ENCODE measurements around the gene SCYGR2. TPM values are rescaled to one million over a fixed set of nuclear protein-coding genes. Genes with fewer than 3 reads are reported as not detected.
"Not testable (repeated sequence)": the region's sequence is repeated elsewhere in the genome, so short reads cannot be mapped to it uniquely, and the experiment has no call there.

SCYGR2 gene, protein sequence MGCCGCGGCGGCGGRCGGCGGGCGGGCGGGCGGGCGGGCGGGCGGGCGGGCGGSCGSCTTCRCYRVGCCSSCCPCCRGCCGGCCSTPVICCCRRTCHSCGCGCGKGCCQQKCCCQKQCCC
- polyA plus RNA-seq, result not detected

- H3K36me3 Mint-ChIP-seq, H3K4me1 Mint-ChIP-seq, H3K9me3 Mint-ChIP-seq: not testable (repeated sequence)
- Mint-ChIP-seq H3K27ac (peak within 1 kb of the TSS in 1 of 3 donors; percentile 22), H3K27me3 (peaks cover 20% of the 10 kb centered on the region), H3K4me3 (peak within 1 kb of the TSS in 2 of 4 donors; percentile 18 to 48)
These were observed at the start of gene SCYGR2 for GRCh38 chr2:227598835-227599503. Gene SCYGR2, plus strand, starts transcription at chr2:227598893. Its CDS starts 0 bp downstream, at chr2:227598893.

GRCh38 chr2:227551836-227552235, 46.9 kb upstream of the SCYGR2 start:
- H3K9me3 Mint-ChIP-seq, result no peaks in the 10 kb centered on the region
- H3K36me3 Mint-ChIP-seq, result no peaks in the 10 kb centered on the region
- H3K4me3 Mint-ChIP-seq, result no peak overlapping the region
- no peak overlapping the region for H3K27ac Mint-ChIP-seq
- no peaks in the 10 kb centered on the region for H3K4me1 Mint-ChIP-seq
- H3K27me3 Mint-ChIP-seq, result no peaks in the 10 kb centered on the region

- Mint-ChIP-seq H3K27ac (no peak overlapping the region), H3K36me3 (peaks cover 6% of the 10 kb centered on the region)
These were observed 36.1 kb upstream of the SCYGR2 start for GRCh38 chr2:227562581-227562980.

GRCh38 chr2:227565080-227565479, 33.6 kb upstream of the SCYGR2 start:
- H3K4me1 Mint-ChIP-seq, result no peaks in the 10 kb centered on the region
- no peak overlapping the region for H3K4me3 Mint-ChIP-seq
- peaks cover 4% of the 10 kb centered on the region for H3K36me3 Mint-ChIP-seq
- H3K27ac Mint-ChIP-seq, result no peak overlapping the region
- no peaks in the 10 kb centered on the region for H3K27me3 Mint-ChIP-seq
- no peaks in the 10 kb centered on the region for H3K9me3 Mint-ChIP-seq

More at GRCh38 chr2:227562581-227562980, 36.1 kb upstream of the SCYGR2 start:
- Mint-ChIP-seq H3K27me3 (no peaks in the 10 kb centered on the region), H3K9me3 (no peaks in the 10 kb centered on the region), H3K4me3 (no peak overlapping the region), H3K4me1 (no peaks in the 10 kb centered on the region)

DNA sequence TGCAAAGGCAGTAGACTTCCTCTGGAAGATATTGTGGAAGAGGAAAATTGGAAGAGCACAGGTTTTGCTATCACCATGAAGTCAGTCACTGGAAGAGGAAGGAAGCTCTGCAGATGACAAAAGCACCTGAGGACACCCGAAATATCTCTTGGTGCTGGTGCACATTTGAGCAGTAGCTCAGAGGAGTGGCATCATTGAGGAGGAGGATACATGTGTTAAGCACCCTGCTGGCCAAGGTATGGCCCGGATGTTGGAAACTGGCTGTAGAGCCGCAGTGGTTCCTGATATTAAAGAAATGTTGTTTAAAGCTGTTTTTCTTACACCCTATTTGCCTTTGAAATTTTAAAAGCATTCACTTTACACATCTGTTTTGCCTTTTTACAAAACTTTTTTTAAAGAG, 32.7 kb upstream of the SCYGR2 start:
- no peaks in the 10 kb centered on the region for H3K9me3 Mint-ChIP-seq
- H3K27ac Mint-ChIP-seq, result no peak overlapping the region
- peaks cover under 1% of the 10 kb centered on the region for H3K36me3 Mint-ChIP-seq
- peaks cover 0 to 4% (median 0%) of the 10 kb centered on the region in 3 donors for H3K4me1 Mint-ChIP-seq
- no peaks in the 10 kb centered on the region for H3K27me3 Mint-ChIP-seq
- no peak overlapping the region for H3K4me3 Mint-ChIP-seq

DNA sequence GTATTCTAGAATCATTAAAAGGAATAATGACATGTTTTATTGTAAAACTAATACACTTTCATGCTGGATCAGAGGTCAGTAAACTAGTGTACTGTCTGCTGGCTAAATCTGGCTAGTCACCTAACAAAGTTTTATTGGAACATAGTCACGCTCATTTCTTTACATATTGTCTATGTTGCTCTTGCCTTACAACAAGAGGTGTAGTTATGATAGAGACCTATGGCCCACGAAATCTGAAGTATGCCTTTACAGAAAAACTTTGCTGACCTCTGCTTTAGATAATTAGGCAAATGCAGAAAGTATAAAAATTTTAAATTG, 29.9 kb upstream of the SCYGR2 start:
- no peak overlapping the region for H3K27ac Mint-ChIP-seq
- peaks cover 0 to 5% (median 0%) of the 10 kb centered on the region in 3 donors for H3K4me1 Mint-ChIP-seq
- H3K36me3 Mint-ChIP-seq, result no peaks in the 10 kb centered on the region
- H3K9me3 Mint-ChIP-seq, result no peaks in the 10 kb centered on the region
- H3K27me3 Mint-ChIP-seq, result peaks cover 2% of the 10 kb centered on the region
- no peak overlapping the region for H3K4me3 Mint-ChIP-seq

DNA sequence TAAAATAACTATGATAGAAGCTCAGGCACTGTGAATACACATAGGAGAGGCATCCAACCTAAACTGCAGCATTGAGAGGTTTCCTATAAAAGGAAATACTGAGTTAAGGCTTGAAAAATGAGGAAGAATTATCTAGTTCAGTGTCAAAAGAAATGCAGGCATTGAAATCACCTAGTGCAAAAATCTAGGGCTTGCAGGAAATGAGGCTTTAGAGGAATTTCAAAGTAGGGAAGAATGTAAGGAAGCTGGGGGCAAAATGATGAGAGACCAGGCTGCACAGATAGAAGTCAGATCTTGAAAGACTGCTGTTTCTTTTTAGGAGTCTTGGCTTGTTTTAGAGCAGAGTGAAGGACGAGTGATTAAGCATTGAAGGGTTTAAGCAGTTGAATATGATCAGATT, 28.1 kb upstream of the SCYGR2 start:
- peaks cover 0 to 5% (median 0%) of the 10 kb centered on the region in 3 donors for H3K4me1 Mint-ChIP-seq
- peak overlapping the region in 1 of 3 donors; percentile 24 for H3K27ac Mint-ChIP-seq
- H3K36me3 Mint-ChIP-seq, result no peaks in the 10 kb centered on the region
- H3K4me3 Mint-ChIP-seq, result no peak overlapping the region
- H3K9me3 Mint-ChIP-seq, result no peaks in the 10 kb centered on the region
- H3K27me3 Mint-ChIP-seq, result peaks cover 7% of the 10 kb centered on the region

- Mint-ChIP-seq H3K9me3 (no peaks in the 10 kb centered on the region), H3K27me3 (peaks cover 10% of the 10 kb centered on the region), H3K36me3 (no peaks in the 10 kb centered on the region), H3K4me3 (no peak overlapping the region), H3K4me1 (no peaks in the 10 kb centered on the region), H3K27ac (no peak overlapping the region)
These were observed 22.6 kb upstream of the SCYGR2 start for GRCh38 chr2:227576110-227576509.

GRCh38 chr2:227576812-227577211, 21.9 kb upstream of the SCYGR2 start:
- Mint-ChIP-seq H3K27me3 (peaks cover 10% of the 10 kb centered on the region), H3K27ac (peak overlapping the region in 1 of 3 donors; percentile 2), H3K4me3 (peak overlapping the region in 1 of 4 donors; percentile 14), H3K9me3 (peaks cover 0 to under 1% (median 0%) of the 10 kb centered on the region in 3 donors), H3K4me1 (no peaks in the 10 kb centered on the region), H3K36me3 (no peaks in the 10 kb centered on the region)

DNA sequence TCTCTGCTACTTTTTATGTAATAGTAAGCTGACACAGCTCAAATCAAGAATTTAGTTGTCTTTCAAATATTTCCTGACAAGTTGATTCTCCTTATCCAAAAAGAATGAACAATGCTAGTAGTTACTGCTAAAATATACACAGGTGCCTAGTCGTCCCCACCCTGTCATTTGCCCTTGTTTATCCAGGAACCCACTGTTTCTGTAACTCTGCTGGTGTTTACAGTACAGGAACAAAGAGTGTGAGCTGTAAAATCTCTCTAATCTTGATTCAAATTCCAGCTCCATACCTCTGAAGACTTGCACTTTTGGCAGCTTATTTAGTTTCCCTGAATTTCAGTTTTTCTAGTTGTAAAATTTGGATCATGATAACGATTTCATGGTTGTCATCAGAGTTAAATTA, 21.1 kb upstream of the SCYGR2 start:
- Mint-ChIP-seq H3K36me3 (no peaks in the 10 kb centered on the region), H3K4me1 (no peaks in the 10 kb centered on the region), H3K9me3 (peaks cover 0 to 7% (median 6%) of the 10 kb centered on the region in 3 donors), H3K27me3 (peaks cover 10% of the 10 kb centered on the region), H3K27ac (no peak overlapping the region), H3K4me3 (no peak overlapping the region)

GRCh38 chr2:227578642-227579041, 20.1 kb upstream of the SCYGR2 start:
- Mint-ChIP-seq H3K4me1 (no peaks in the 10 kb centered on the region), H3K9me3 (peaks cover 2 to 12% (median 11%) of the 10 kb centered on the region in 3 donors), H3K27ac (no peak overlapping the region), H3K36me3 (no peaks in the 10 kb centered on the region), H3K27me3 (peaks cover 8% of the 10 kb centered on the region), H3K4me3 (no peak overlapping the region)

GRCh38 chr2:227579791-227580190, 18.9 kb upstream of the SCYGR2 start:
- Mint-ChIP-seq H3K9me3 (peaks cover 3 to 13% (median 12%) of the 10 kb centered on the region in 3 donors), H3K36me3 (no peaks in the 10 kb centered on the region), H3K27me3 (peaks cover 4% of the 10 kb centered on the region), H3K4me1 (no peaks in the 10 kb centered on the region), H3K4me3 (no peak overlapping the region), H3K27ac (no peak overlapping the region)

GRCh38 chr2:227582369-227582768, 16.3 kb upstream of the SCYGR2 start:
- Mint-ChIP-seq H3K4me3 (no peak overlapping the region), H3K9me3 (peaks cover 3 to 13% (median 12%) of the 10 kb centered on the region in 3 donors), H3K27me3 (no peaks in the 10 kb centered on the region), H3K27ac (no peak overlapping the region), H3K4me1 (no peaks in the 10 kb centered on the region), H3K36me3 (no peaks in the 10 kb centered on the region)

GRCh38 chr2:227592694-227593387, 5.9 kb upstream of the SCYGR2 start:
- Mint-ChIP-seq H3K9me3 (peaks cover 0 to 8% (median 0%) of the 10 kb centered on the region in 3 donors), H3K4me3 (no peak overlapping the region), H3K36me3 (peaks cover 2% of the 10 kb centered on the region), H3K27me3 (peaks cover 29% of the 10 kb centered on the region), H3K27ac (no peak overlapping the region), H3K4me1 (no peaks in the 10 kb centered on the region)

GRCh38 chr2:227595797-227596196, 2.9 kb upstream of the SCYGR2 start:
- H3K9me3 Mint-ChIP-seq, result peaks cover 0 to 1% (median 0%) of the 10 kb centered on the region in 3 donors
- H3K27ac Mint-ChIP-seq, result no peak overlapping the region
- peaks cover 24% of the 10 kb centered on the region for H3K27me3 Mint-ChIP-seq
- no peak overlapping the region for H3K4me3 Mint-ChIP-seq
- H3K36me3 Mint-ChIP-seq, result peaks cover 2% of the 10 kb centered on the region
- no peaks in the 10 kb centered on the region for H3K4me1 Mint-ChIP-seq

DNA sequence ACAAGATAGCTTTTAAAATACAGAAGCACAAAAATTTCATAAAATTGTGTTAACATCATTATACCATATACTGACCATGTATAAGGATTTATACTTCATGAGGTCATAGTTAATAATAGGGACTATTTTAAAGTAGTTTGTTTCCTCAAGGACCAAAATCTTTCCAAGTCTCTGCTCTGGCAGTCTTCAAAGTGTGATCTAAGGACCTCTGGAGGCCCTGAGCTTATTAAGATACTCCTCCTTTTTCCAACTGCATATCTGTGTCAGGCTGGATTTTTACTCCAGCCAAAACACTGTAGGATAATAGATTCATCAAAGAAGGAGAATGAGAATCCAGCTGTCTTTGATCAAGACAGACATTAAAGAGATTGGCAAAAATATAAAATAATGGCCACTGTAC, 1.7 kb upstream of the SCYGR2 start:
- Mint-ChIP-seq H3K36me3 (peaks cover 2% of the 10 kb centered on the region), H3K4me3 (no peak overlapping the region), H3K9me3 (no peaks in the 10 kb centered on the region), H3K27me3 (peaks cover 24% of the 10 kb centered on the region), H3K4me1 (no peaks in the 10 kb centered on the region), H3K27ac (no peak overlapping the region)
